Tongue (tissue), 2 donors: ENCODE measurements around the gene SELENOO. TPM values are rescaled to one million over a fixed set of nuclear protein-coding genes. Genes with fewer than 3 reads are reported as not detected.
"Not testable (repeated sequence)": the region's sequence is repeated elsewhere in the genome, so short reads cannot be mapped to it uniquely, and the experiment has no call there.

Source experiments
- DNase-seq: peaks from one replicate; pipeline ENCODE4 v3.0.0-alpha.2; 2015
- total RNA-seq: library from RNA; depleted of rRNA; stranded (reverse); fragments of >200 nt; gene quantifications from one replicate; pipeline ENCODE4 v1.2.3, GENCODE V29; 2014

Gene SELENOO, protein sequence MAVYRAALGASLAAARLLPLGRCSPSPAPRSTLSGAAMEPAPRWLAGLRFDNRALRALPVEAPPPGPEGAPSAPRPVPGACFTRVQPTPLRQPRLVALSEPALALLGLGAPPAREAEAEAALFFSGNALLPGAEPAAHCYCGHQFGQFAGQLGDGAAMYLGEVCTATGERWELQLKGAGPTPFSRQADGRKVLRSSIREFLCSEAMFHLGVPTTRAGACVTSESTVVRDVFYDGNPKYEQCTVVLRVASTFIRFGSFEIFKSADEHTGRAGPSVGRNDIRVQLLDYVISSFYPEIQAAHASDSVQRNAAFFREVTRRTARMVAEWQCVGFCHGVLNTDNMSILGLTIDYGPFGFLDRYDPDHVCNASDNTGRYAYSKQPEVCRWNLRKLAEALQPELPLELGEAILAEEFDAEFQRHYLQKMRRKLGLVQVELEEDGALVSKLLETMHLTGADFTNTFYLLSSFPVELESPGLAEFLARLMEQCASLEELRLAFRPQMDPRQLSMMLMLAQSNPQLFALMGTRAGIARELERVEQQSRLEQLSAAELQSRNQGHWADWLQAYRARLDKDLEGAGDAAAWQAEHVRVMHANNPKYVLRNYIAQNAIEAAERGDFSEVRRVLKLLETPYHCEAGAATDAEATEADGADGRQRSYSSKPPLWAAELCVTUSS
- 15.0 TPM for total RNA-seq

GRCh38 chr22:50200461-50201190 is at the start of gene SELENOO:
TSS of gene SELENOO (plus strand) at chr22:50201011. CDS start at chr22:50201037, 26 bp downstream.
- peak; percentile 96 for DNase-seq

GRCh38 chr22:50151571-50152537 is 49.0 kb upstream of the SELENOO start:
- DNase-seq: no peak

- DNase-seq: no peak
These were observed 47.6 kb upstream of the SELENOO start for GRCh38 chr22:50153056-50153755.

DNA sequence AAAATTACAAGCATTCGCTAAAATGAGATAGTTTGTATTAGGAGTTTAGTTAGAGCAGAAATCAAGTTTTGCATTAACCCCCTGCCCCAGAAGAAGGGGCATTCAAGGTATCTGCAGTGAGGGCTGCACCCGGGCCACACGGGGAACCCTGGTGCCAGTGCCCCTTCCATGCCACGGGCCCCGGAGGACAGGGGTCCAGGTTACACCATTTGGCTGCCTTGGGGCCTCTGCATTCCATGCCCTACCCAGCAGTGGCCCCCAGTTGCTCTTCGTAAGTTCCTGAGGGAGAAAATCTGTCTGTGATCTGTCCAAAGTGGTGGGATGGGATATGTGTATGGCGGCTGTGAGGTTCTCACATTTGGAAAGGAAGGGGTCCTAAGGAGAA is 47.1 kb upstream of the SELENOO start:
- DNase-seq: no peak

GRCh38 chr22:50157709-50158375 is 43.0 kb upstream of the SELENOO start:
- DNase-seq: peak; percentile 50

DNA sequence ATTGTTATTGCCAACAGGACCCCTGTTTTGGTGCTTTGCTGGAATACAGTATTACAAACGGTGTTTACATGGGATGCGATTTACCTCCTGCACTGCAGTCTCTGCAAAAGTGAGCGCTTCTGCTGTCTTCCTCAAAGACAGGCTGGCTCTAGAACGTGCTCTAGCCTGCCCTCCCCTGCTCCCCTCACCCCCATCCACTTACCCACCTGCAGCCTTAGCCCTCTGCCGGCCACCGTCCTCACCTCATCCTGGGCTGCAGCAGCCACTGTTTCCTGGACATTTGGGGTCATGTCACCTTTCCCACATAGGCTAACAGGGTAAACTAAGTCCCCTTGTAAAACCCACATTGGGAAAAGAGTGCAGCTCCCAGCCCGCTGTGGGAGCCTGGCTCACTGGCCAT is 39.9 kb upstream of the SELENOO start:
- DNase-seq: no peak

GRCh38 chr22:50161508-50162390 is 39.1 kb upstream of the SELENOO start:
- DNase-seq: no peak

DNA sequence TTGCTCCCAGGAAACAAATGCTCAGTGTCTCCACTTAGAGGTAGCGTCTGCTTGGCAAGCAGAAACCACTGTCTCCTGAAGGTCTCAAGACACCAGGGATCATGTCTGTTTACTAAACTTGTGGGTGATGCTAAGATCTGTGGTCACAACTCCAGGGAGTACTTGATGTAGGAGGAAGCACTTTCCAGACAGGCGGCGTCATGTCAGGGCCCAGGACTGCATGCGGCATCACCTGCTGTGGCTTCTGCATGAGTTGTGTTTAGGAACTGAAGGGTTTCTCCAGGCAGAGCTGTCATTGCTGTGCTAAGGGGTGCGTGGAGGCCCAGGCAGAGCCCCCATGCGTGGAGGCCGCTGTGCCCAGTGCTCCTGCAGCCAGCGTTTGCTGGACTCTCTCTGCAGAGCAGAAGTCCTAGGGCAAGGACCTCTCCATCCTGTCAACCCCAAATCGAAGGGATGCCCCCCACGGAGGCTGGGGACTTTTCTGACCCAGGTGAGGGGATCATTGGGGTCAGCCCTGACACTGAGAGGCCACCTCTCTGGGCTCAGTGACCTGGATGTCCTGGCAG is 38.3 kb upstream of the SELENOO start:
- DNase-seq: no peak

GRCh38 chr22:50165436-50166123 is 35.2 kb upstream of the SELENOO start:
- no peak for DNase-seq

DNA sequence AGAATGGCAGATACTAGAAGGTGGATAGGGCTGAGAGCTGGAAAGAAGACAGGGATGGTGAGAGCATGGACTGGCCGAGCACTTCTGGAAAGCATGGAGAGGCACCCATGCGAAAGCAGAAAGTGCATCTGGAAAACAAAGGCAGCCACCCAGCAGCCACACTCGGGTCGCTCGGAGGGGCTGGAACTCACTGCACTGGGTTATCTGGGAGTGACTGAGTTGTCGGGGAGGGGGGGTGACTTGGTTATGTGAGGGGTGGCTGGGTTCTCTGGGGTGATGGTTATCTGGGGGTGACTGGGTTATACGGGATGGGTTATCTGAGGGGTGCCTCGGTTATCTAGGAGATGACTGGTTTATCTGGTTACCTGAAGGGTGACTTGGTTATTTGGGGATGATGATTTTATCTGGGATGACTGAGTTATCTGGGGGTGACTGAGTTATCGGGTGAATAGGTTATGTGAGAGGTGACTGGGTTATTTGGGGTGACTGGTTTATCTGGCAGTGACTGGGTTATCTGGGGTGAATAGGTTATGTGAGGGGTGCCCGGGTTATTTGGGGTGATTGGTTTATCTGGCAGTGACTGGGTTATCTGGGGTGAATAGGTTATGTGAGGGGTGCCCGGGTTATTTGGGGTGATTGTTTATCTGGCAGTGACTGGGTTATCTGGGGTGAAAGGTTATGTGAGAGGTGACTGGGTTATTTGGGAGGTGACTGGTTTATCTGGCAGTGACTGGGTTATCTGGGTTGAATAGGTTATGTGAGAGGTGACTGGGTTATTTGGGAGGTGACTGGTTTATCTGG is 32.9 kb upstream of the SELENOO start:
- no peak for DNase-seq

GRCh38 chr22:50168490-50169180 is 32.2 kb upstream of the SELENOO start:
- DNase-seq: not testable (repeated sequence)

GRCh38 chr22:50169181-50169759 is 31.5 kb upstream of the SELENOO start:
- peak; percentile 23 for DNase-seq

- peak; percentile 24 for DNase-seq
These were observed 31.0 kb upstream of the SELENOO start for GRCh38 chr22:50169774-50170341.

DNA sequence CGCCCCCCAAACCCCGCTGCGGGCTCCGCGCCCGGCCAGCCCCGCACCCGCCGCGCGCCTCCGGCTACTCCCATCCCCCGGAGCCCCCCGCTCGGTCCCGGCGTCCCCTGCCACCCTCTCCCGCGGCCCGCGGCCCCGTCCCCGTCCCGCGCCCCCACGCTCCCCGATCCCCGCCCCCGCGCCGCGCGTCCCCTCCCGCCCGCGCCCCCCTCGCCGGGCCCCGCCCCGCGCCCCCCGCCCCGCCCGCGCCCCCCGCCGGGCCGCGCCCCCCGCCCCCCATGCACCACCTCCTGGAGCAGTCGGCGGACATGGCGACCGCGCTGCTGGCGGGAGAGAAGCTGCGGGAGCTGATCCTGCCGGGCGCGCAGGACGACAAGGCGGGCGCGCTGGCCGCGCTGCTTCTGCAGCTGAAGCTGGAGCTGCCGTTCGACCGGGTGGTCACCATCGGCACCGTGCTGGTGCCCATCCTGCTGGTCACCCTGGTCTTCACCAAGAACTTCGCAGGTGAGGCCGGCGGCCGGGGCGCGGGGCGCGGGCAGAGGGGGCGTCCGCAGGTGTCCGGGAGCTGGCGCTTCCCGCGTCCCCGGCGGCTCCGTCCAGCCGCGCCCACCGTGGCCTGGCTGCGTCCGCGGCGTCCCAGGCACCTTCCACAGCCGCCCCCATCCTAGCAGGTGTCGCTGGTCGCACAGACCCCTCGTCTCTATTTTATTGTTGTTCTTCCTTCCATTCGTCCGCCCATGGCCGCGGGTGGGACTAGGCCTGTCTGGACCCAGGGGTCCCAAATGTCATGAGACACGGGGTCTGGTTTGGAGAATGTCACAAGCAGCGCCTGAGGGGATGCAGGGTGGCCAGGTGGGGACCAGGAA is 30.1 kb upstream of the SELENOO start, which contains the start of gene PANX2:
TSS of gene PANX2 (plus strand) at position 279 of the 866 bp plus-strand sequence. CDS start at position 279, 0 bp downstream.
- no peak for DNase-seq
